Measurements from ENCODE around the gene ELF1.

DNA sequence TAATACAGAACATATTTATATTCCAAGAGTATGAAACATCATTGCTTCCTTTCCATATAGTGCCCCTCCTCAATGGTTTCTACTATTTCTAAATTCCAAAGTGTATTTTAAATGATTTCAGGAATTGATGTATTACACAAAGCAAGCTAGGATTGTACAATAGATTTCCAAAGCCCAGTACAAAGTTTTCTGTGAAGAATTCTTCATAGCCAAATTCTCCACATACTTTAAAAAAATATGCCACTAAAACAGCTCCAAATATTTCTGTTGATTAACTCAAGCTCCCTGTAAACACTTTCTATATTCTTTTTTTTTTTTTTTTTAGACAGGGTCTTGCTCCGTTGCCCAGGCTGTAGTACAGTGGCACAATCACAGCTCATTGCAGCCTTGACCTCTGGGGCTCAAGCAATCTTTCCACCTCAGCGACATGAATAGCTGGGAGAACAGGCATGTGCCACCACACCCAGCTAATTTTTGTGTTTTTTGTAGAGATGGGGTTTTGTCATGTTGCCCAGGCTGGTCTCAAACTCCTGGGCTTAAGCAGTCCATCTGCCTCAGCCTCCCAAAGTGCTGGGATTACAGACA lies 50.6 kb downstream of the ELF1 start:
- TF ChIP-seq GATA3 (IDR thresholded peaks at IDR 0.05; ENCODE audit: low read depth, low read length) (no peak), GATA2 (IDR thresholded peaks at IDR 0.05; ENCODE audit: low read depth, low read length) (no peak)

Measured in SH-SY5Y (cell line).